HCT116 (cell line): ENCODE results near the gene NSMF. TPM values are rescaled to one million over a fixed set of nuclear protein-coding genes. Genes with fewer than 3 reads are reported as not detected.

Experiments used
- ATAC-seq: fragments of 200-7000 bp; cut with Tn5 transposase; 2 replicates; pipeline ENCODE4 v1.9.1; 2020; ENCODE audit warnings: mild to moderate bottlenecking, moderate library complexity
- BruUV-seq: library from RNA; stranded (reverse); fragments of 400-500 nt; replicated peaks from 2 replicates; lab custom pipeline; 2021; lab: Mats Ljungman, UMichigan
- CTCF ChIA-PET: fragments of 300-600 bp; sonication (Branson Sonifier 250); formaldehyde crosslinking; loops from one replicate; lab custom pipeline; 2021; ENCODE audit warnings: antibody characterized with exemption; lab: Charles Lee
- POLR2A ChIA-PET: fragments of 300-600, 350-600 bp; sonication (Branson Sonifier 250); formaldehyde crosslinking; loops from one replicate; lab custom pipeline; 2021; ENCODE audit warnings: antibody characterized with exemption; lab: Charles Lee
- RAD21 ChIA-PET, 2 experiments: fragments of 300-600 bp; sonication (Branson Sonifier 250); formaldehyde crosslinking; loops; one replicate each; lab custom pipeline; 2023; ENCODE audit warnings: low total read pairs in 2 of 2; ENCODE audit not compliant: uncharacterized antibody in 2 of 2, unreplicated experiment in 2 of 2, low non-redundant PET in 1 of 2; lab: Charles Lee
- DNase-seq: peaks from one replicate; pipeline ENCODE4 v3.0.0-alpha.2; 2010; ENCODE audit warnings: low read depth, low spot score
- H2AFZ ChIP-seq: fragments of 200-600 bp; shearing (Covaris generic), sonication (generic); 2 replicates; pipeline ENCODE4 v1.6.1; 2017; ENCODE audit warnings: low read depth, mixed run types, mixed read lengths, antibody characterized with exemption, low read length; ENCODE audit not compliant: poor library complexity, severe bottlenecking
- H3K27ac ChIP-seq: 2 replicates; pipeline ENCODE4 v1.5.1; 2012; ENCODE audit warnings: low read depth, low read length
- H3K27me3 ChIP-seq: fragments of 200-600 bp; sonication (generic); 2 replicates; pipeline ENCODE4 v1.6.1; 2016; ENCODE audit warnings: mixed run types, low read length, mixed read lengths; ENCODE audit not compliant: insufficient read depth
- H3K36me3 ChIP-seq, 2 experiments: fragments of 200-500 bp in 1 of 2; fragments of 200-600 bp in 1 of 2; sonication (Bioruptor generic) in 1 of 2; sonication (generic) in 1 of 2; 2 replicates each; pipeline versions ENCODE4 v1.5.1 to v1.6.1; 2014 to 2016; ENCODE audit warnings: low read length in 2 of 2, inconsistent platforms in 1 of 2, mixed read lengths in 1 of 2, mixed run types in 1 of 2; ENCODE audit not compliant: insufficient read depth in 2 of 2, control insufficient read depth in 1 of 2
- H3K4me1 ChIP-seq, 2 experiments: fragments of 200-600 bp in 1 of 2; sonication (generic) in 1 of 2; 2 replicates each; pipeline versions ENCODE4 v1.5.1 to v1.6.1; 2012 to 2017; ENCODE audit warnings: low read length in 2 of 2, inconsistent platforms in 1 of 2, mild to moderate bottlenecking in 1 of 2, mixed read lengths in 1 of 2, mixed run types in 1 of 2, moderate library complexity in 1 of 2; ENCODE audit not compliant: insufficient read depth in 2 of 2, control insufficient read depth in 1 of 2
- H3K4me2 ChIP-seq: fragments of 200-600 bp; sonication (generic); 2 replicates; pipeline ENCODE4 v1.6.1; 2017; ENCODE audit warnings: mixed run types, low read length, mixed read lengths
- H3K4me3 ChIP-seq, 2 experiments: fragments of 200-600 bp in 1 of 2; sonication (generic) in 1 of 2; replicated peaks in 1 of 2; 2 replicates each; pipeline ENCODE4 v1.5.1; 2011 to 2016; ENCODE audit warnings: low read length in 2 of 2, control low read depth in 1 of 2, low read depth in 1 of 2, mild to moderate bottlenecking in 1 of 2, mixed read lengths in 1 of 2, mixed run types in 1 of 2
- H3K79me2 ChIP-seq: fragments of 200-600 bp; sonication (generic); 2 replicates; pipeline ENCODE4 v1.6.1; 2017; ENCODE audit warnings: mild to moderate bottlenecking, mixed run types, low read length, moderate library complexity, mixed read lengths; ENCODE audit not compliant: insufficient read depth
- H3K9ac ChIP-seq: fragments of 200-600 bp; sonication (generic); 2 replicates; pipeline ENCODE4 v1.6.1; 2016; ENCODE audit warnings: low read length, mixed read lengths
- H3K9me2 ChIP-seq: fragments of 200-600 bp; sonication (generic), shearing (Covaris generic); 2 replicates; pipeline ENCODE4 v1.6.1; 2017; ENCODE audit warnings: mixed run types, mild to moderate bottlenecking, moderate library complexity; ENCODE audit not compliant: insufficient read depth
- H3K9me3 ChIP-seq, 2 experiments: fragments of 200-500 bp in 1 of 2; fragments of 200-600 bp in 1 of 2; sonication (Bioruptor generic) in 1 of 2; sonication (generic) in 1 of 2; 2 replicates each; pipeline ENCODE4 v1.6.1; 2014 to 2017; ENCODE audit warnings: low read length in 2 of 2, mixed read lengths in 2 of 2, inconsistent platforms in 1 of 2, low read depth in 1 of 2, mild to moderate bottlenecking in 1 of 2, mixed run types in 1 of 2, moderate library complexity in 1 of 2; ENCODE audit not compliant: control insufficient read depth in 1 of 2, insufficient read depth in 1 of 2
- H4K20me1 ChIP-seq: fragments of 200-600 bp; sonication (generic), shearing (Covaris generic); 2 replicates; pipeline ENCODE4 v1.6.1; 2017; ENCODE audit warnings: mixed run types, mild to moderate bottlenecking, moderate library complexity; ENCODE audit not compliant: insufficient read depth
- CEBPB ChIP-seq: IDR thresholded peaks from 2 replicates; pipeline ENCODE4 v1.6.1; 2012; ENCODE audit warnings: low read depth
- EZH2 ChIP-seq: fragments of 200-600 bp; sonication (generic); IDR thresholded peaks from 2 replicates; pipeline ENCODE4 v1.6.1; 2017; ENCODE audit warnings: antibody characterized with exemption, mixed run types
- EZH2phosphoT487 ChIP-seq: fragments of 200-600 bp; IDR thresholded peaks from 2 replicates; pipeline ENCODE4 v1.6.1; 2018; ENCODE audit warnings: antibody characterized with exemption, borderline replicate concordance
- JUND ChIP-seq: IDR thresholded peaks from 2 replicates; pipeline ENCODE4 v1.6.1; 2012
- RAD21 ChIP-seq: IDR thresholded peaks from 2 replicates; pipeline ENCODE4 v1.6.1; 2012; ENCODE audit warnings: low read depth, mild to moderate bottlenecking
- REST ChIP-seq: IDR thresholded peaks from 2 replicates; pipeline ENCODE4 v1.6.1; 2012; ENCODE audit warnings: low read depth
- SIN3A ChIP-seq: IDR thresholded peaks from 2 replicates; pipeline ENCODE4 v1.6.1; 2012; ENCODE audit warnings: low read depth
- SP1 ChIP-seq: IDR thresholded peaks from 2 replicates; pipeline ENCODE4 v1.6.1; 2012; ENCODE audit warnings: low read depth
- TCF7L2 ChIP-seq: IDR thresholded peaks from 2 replicates; pipeline ENCODE4 v1.7.0; 2011; ENCODE audit warnings: borderline replicate concordance, inconsistent platforms; ENCODE audit not compliant: insufficient read depth, insufficient read length; ENCODE audit errors: extremely low read depth
- YY1 ChIP-seq: IDR thresholded peaks from 2 replicates; pipeline ENCODE4 v1.6.1; 2011; ENCODE audit warnings: low read length, low read depth, moderate library complexity, mild to moderate bottlenecking; ENCODE audit not compliant: insufficient replicate concordance; ENCODE audit errors: extremely low read depth
- intact Hi-C: fragments of 100-400 bp; cut with micrococcal nuclease; formaldehyde crosslinking; loops from 2 replicates; pipeline ENCODE4 v1.10.0; 2022
- total RNA-seq: library from RNA; stranded (reverse); gene quantifications from one replicate; pipeline ENCODE4 v1.2.1, GENCODE V29; 2021; ENCODE audit not compliant: unreplicated experiment
- TF ChIP-seq, protein P1 (sequence below), 3 experiments: fragments of 200-600 bp in 1 of 3; sonication (generic) in 1 of 3; IDR thresholded peaks in 2 of 3; conservative IDR thresholded peaks in 1 of 3; 2 replicates each; pipeline ENCODE4 v1.5.1; 2012 to 2017; ENCODE audit warnings: low read depth in 2 of 3, low read length in 2 of 3, antibody characterized with exemption in 1 of 3, borderline replicate concordance in 1 of 3, control low read depth in 1 of 3, mild to moderate bottlenecking in 1 of 3, mixed read lengths in 1 of 3, mixed run types in 1 of 3, moderate library complexity in 1 of 3; ENCODE audit not compliant: insufficient read depth in 1 of 3

The NSMF gene
- total RNA-seq, 1 experiment from 2014 or later: 81.9 TPM

DNA sequence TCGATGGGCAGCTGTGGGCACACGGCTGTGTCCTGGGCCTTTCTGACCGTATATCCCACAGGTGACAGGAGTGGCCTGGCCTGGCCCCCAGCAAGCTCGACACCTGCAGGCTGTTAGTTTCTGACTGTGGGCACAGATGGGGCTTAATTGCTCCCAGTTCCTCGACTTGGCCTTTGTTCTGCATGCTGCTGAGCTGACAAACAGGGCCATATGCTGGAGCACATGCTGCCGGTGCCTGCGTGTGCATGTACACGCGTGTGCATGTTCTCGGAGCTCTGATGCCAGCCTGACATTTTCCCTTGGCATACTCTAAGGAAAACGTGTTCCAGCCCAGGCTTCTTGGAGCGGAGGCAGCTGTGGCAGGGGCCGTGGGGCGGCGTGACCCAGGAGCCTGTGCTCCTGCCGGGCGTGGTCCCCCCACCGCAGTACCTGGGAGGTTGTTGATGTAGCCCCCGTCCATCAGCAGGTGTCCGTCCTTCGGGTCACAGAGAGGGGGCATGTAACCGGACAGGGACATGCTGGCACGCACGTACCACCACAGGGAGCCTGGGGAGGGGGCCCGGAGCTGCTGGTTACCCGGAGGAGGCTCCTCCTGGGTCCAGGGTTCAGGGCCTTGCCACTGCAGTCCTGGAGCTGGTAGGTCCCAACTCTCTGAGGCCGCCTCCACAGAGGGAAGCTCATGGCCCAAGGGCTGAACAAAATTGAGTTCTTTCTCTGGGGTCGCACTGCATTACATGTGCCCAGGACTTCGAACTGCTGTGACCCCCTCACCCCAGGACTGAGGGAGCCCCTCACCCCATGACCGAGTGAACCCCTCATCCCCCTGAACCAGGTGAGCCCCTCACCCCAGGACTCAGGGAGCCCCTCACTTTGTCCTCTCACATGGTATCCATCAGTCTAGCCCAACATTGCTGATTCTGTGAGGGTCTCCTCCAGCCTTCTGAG lies 4.1 kb upstream of the NSMF start:
- Histone ChIP-seq H3K4me2 (no peak overlapping the region), H3K36me3 (no peaks in the 10 kb centered on the region), H3K9me3 (no peaks in the 10 kb centered on the region), H3K27ac (no peak overlapping the region; the same call in 1 of the 2 replicates), H4K20me1 (no peaks in the 10 kb centered on the region), H2AFZ (no peak overlapping the region), H3K9ac (no peak overlapping the region), H3K4me1 (peaks cover 13 to 29% of the 10 kb centered on the region in 2 experiments), H3K79me2 (peaks cover 6% of the 10 kb centered on the region), H3K27me3 (no peaks in the 10 kb centered on the region), H3K4me3 (no peak overlapping the region), H3K9me2 (no peaks in the 10 kb centered on the region)
- TF ChIP-seq JUND (no peak), EZH2phosphoT487 (no peak), SP1 (no peak), TCF7L2 (no peak), RAD21 (no peak), SIN3A (no peak), CEBPB (no peak), REST (no peak), EZH2 (no peak), YY1 (no peak)
- TF ChIP-seq, protein P1, sequence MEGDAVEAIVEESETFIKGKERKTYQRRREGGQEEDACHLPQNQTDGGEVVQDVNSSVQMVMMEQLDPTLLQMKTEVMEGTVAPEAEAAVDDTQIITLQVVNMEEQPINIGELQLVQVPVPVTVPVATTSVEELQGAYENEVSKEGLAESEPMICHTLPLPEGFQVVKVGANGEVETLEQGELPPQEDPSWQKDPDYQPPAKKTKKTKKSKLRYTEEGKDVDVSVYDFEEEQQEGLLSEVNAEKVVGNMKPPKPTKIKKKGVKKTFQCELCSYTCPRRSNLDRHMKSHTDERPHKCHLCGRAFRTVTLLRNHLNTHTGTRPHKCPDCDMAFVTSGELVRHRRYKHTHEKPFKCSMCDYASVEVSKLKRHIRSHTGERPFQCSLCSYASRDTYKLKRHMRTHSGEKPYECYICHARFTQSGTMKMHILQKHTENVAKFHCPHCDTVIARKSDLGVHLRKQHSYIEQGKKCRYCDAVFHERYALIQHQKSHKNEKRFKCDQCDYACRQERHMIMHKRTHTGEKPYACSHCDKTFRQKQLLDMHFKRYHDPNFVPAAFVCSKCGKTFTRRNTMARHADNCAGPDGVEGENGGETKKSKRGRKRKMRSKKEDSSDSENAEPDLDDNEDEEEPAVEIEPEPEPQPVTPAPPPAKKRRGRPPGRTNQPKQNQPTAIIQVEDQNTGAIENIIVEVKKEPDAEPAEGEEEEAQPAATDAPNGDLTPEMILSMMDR (IDR thresholded peaks at IDR 0.05 in 2 of 3, conservative IDR thresholded peaks at IDR 0.05 in 1 of 3; ENCODE audit: borderline replicate concordance in 1 of 3, insufficient read depth in 1 of 3, low read depth in 2 of 3, low read length in 2 of 3): no peak
- ATAC-seq (no peak), DNase-seq (no peak)
- CTCF ChIA-PET: no interaction called here
- RAD21 ChIA-PET: no interaction called here
- POLR2A ChIA-PET: no interaction called here
- intact Hi-C loops: no loop called here
- no TSS peak for BruUV-seq
